CD4-positive, alpha-beta T cell treated with Interleukin-21 for 1 hour (primary cell): Measurements from ENCODE around the gene CASP7.
"Not testable (repeated sequence)": the region's sequence is repeated elsewhere in the genome, so short reads cannot be mapped to it uniquely, and the experiment has no call there.

ENCODE experiments used
- DNase-seq: peaks from one replicate; pipeline ENCODE4 v3.0.0-alpha.2; 2020

Gene CASP7

DNA sequence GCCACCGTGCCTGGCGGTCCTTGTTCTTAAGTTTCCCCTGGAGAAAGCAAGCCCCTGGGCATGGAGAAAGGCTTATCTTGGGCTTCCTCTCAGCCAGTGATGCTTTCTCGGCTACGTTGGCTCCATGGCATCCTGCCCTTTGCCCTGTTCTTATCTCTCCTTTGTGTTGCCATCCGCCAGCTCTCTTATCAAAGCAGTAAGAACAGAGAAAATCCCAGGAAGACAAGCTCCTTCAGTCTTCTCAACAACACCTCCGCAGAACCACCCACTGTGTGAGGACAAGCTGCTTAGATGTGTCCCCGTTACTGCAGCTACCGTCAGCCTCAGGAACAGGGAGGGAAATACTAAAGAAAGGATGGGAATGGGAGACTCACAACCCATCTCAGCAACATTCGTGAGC, 75.1 kb downstream of the CASP7 start:
- DNase-seq = no peak

DNA sequence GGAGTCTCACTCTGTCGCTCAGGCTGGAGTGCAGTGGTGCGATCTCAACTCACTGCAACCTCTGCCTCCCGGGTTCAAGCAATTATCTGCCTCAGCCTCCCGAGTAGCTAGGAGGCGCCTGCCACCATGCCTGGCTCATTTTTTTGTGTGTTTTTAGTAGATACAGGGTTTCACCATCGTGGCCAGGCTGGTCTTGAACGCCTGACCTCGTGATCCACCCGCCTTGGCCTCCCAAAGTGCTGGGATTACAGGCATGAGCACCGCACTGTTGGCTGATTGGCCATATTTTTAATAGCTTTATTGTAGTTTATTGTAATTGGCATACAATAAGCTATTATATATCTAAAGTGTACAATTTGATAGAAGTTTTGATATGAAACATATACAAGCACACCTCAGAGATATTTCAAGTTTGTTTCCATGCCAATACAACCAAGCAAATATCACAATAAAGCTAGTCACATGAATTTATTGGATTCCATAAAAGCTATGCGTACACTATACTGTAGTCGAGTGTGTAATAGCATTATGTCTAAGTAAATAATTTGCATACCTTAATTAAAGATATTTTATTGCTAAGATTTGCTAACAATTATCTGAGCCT, 77.3 kb downstream of the CASP7 start:
- no peak for DNase-seq

DNA sequence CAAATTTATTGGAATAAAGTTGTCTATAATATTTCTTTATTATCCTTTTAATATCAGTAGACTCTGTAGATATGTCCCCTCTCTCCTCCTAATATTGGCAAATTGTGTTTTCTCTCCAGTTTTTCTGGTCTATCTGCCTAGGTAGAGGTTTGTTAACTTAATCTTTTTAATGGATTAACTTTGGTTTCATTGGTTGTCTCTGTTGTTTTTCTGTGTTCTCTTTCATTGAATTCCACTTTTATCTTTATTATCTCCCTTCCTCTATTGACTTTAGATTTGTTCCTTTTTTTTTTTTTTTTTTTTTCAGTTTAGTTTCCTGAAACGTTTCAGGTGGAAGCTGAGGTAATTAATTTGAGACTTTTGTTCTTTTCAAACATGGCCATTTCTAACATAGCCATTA, 82.4 kb downstream of the CASP7 start:
- no peak for DNase-seq

- DNase-seq = no peak
Observed at GRCh38 chr10:113764582-113764981, 84.9 kb downstream of the CASP7 start.

DNA sequence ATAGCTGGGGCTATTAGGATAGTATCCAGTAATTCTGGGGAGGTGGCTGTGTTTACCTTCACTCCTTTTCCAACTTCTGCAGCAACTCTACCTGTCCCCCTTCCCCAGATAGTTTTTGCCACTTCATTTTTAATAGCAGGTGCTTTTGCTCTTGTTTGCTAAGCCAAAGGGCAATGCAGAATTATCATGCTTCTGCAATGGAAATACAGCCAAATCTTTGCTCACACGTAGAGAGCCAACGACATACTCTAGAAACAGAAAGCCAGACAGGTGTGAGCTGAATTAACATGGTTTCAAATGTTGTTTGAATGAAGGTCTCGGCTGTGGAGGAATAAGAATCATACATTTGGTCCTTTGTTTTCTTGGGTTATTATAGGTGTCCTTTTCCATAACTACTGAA, 86.2 kb downstream of the CASP7 start:
- DNase-seq = no peak

- DNase-seq = no peak
Observed at GRCh38 chr10:113767222-113767621, 87.5 kb downstream of the CASP7 start.

DNA sequence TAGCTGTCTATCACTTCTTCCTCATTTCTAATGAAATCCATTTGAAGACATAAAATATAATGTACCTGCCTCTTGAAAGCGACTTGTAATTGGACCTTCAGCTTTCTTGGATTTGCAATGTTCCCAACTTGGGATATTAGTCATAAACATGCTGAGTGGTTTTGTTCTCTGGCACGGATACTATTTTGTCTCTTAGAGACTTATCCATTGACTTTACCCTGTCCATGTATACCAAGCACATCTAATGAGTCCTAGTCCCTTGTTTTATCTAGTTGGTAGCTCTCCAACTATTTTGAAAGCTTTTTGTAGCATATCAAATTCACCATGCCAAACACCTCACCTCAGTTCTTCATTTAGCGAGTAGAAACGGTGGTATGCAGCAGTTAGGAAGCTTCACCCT, 90.6 kb downstream of the CASP7 start:
- DNase-seq = no peak

DNA sequence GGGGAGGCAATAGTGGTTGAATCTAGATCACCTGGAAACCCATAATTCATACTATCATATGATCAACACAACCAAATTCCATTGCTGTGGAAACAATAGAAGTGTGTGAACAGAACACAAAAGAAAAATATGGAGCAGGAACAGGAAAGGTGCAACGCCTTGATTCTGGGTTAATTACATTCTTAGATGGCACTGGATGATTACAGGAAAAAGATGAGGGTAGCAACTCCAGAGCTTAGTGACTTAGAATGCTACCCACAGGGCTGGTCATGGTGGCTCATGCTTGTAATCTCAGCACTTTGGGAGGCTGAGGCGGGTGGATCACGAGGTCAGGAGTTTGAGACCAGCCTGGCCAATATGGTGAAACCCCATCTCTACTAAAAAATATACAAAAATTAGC, 91.4 kb downstream of the CASP7 start:
- DNase-seq = not testable (repeated sequence)

- DNase-seq = no peak
Observed at GRCh38 chr10:113775686-113776294, 96.1 kb downstream of the CASP7 start.

DNA sequence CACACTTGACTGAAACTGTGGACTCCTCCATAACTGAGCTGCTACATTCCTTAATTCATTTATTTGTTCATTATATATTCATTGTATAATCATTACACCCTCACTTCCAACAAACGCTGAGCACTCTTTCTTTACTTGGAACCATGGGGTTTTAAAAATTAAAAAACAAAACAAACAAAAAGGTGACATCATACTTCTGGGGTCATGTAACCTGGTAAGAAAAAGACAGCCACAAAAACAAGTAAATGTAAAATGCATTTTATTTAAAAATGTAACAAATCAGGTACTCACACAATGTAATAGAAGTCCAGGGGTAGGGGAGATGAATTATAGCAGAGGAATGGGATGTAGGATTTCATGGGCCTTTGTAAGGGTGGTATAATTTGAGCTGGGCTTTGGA, 96.8 kb downstream of the CASP7 start:
- DNase-seq = no peak
